OCI-M2 (cell line): ENCODE measurements around the gene INTS7.

Experiments used
- DNase-seq: peaks from one replicate; lab custom pipeline; 2025; ENCODE audit not compliant: unreplicated experiment; lab: John Stamatoyannopoulos, UW

INTS7 gene, protein sequence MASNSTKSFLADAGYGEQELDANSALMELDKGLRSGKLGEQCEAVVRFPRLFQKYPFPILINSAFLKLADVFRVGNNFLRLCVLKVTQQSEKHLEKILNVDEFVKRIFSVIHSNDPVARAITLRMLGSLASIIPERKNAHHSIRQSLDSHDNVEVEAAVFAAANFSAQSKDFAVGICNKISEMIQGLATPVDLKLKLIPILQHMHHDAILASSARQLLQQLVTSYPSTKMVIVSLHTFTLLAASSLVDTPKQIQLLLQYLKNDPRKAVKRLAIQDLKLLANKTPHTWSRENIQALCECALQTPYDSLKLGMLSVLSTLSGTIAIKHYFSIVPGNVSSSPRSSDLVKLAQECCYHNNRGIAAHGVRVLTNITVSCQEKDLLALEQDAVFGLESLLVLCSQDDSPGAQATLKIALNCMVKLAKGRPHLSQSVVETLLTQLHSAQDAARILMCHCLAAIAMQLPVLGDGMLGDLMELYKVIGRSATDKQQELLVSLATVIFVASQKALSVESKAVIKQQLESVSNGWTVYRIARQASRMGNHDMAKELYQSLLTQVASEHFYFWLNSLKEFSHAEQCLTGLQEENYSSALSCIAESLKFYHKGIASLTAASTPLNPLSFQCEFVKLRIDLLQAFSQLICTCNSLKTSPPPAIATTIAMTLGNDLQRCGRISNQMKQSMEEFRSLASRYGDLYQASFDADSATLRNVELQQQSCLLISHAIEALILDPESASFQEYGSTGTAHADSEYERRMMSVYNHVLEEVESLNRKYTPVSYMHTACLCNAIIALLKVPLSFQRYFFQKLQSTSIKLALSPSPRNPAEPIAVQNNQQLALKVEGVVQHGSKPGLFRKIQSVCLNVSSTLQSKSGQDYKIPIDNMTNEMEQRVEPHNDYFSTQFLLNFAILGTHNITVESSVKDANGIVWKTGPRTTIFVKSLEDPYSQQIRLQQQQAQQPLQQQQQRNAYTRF

DNA sequence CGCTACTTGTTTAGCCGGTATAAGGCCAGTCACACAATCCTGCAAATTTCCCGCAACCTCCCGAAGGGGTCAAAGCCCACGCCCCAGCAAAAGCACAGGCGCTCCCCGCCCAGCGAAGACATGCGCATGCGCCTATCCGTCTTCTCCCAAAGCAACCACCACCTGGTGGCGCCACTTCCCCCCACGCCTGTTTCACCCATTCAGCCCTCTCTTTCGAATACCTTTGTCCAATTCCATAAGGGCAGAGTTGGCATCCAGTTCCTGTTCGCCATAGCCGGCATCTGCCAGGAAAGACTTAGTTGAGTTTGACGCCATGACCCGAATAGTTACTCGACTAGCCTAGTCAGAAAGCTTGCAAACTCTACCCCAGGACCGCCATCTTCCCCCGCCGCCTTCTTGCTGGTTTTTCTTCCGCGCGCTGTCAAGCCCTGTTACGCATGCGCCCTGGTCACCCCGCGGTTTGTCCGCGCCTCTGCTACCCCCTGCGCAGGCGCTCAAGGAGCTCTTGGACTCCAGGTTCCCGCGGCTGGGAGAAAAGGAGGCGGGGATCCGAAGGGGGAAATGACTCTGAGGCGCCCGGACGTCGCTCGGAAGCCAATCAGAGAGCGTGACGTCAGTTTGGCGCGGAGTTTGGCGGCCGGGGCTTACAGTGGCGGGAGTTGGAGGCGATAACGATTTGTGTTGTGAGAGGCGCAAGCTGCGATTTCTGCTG lies at the start of gene INTS7, which contains the start of gene DTL:
TSS of gene INTS7 (minus strand) at position 435 of the 712 bp plus-strand sequence. CDS start at position 315, 120 bp downstream.
TSS of gene DTL (plus strand) at position 626 of the 712 bp plus-strand sequence. CDS start 143 bp downstream, outside the sequence.
- DNase-seq = peak; percentile 87

DNA sequence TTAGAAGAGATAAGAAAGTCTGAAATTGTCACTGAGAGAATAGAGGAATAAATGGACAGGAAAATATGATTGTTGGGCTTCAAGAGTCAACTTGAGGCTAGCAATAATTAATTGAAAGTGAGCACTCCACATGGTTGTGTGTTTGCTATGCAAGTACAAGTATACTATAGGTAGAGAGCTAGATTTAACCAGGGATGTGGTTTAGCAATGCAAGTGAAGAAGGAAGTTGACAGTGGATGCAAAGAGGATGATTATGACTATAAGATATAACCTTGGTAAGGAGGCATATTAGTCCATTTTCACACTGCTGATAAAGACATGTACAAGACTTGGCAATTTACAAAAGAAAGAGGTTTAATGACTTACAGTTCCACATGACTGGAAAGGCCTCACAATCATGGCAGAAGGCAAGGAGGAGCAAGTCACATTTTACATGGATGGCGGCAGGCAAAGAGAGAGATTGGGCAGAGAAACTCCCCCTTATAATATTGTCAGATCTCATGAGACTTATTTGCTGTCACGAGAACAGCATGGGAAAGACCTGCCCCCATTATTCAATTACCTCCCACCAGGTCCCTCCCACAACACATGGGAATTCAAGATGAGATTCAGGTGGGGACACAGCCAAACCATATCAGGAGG lies 47.5 kb upstream of the INTS7 start:
- DNase-seq = no peak

DNA sequence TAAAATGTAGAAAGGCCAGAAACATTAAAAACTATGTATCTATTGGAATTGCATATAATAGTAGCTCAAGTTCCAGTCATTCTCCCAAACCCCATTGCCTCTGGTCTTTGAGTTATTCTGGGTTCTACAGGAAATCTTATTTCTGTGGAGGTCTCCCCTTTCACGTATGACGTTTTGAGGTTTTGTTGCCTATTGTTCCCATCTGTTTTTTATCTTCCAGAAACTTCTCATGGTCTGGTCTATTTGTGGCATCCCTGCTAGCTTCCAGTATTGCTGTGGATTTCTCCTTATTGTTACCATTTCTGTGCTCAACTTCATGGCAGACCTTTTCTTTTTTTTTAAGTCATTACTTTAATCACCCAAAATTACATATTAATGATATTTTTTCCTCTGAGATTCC lies 43.5 kb upstream of the INTS7 start:
- DNase-seq = no peak

DNA sequence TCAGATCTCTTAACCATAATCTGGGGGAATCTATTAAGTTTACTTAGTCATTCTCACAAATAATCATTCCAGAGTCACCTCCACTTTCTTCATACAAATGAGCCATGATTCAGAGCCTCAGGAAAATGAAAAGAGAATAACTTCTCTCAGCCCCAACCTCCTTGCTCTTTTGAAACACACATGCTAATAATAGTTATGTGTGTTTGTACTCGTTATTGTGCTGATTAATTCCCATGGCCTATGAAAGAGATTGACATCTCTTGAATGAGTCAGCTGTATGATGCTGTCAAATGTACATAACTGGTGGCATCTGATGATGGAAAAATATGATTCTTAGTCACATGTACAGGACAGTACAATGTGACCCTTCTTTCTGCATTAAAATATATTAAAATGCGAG lies 41.7 kb upstream of the INTS7 start:
- no peak for DNase-seq

DNA sequence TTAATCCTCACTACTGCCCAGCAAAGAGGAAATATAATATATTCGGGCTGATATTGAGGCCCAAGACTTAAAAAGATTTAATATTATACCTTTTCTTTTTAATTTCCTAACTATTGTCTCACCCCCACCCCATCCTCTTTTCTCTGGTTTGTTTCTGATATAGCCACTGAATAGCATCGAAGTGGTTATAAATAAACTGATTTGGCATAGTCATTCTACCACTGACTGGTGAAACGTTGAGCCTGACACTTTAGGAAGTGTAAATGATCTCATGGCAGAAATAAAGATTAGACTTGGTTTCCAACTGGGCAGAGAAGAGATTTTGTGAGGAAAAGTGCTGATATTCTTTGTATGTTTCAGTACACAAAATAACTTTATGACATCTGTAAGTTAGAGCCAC lies 39.5 kb upstream of the INTS7 start:
- no peak for DNase-seq

DNA sequence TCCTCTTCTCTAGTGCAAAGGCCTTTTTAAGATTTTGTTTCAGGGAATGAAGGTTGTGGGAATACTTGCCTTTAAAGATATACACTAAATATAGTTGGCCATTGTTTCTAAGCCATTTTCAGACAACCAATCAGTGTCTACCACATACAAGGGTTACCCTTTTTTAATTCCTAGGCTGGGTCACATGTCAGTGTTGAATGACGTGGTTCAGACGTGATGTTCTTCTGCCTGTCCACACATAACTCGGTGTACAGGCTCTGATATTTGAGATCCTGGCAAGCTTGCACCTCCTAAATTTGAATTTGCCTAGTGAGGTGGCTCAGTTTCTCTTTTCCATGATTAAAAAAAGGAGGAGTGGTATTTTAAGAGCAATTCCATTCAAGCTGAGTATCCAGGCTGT lies 39.0 kb upstream of the INTS7 start:
- DNase-seq = no peak

DNA sequence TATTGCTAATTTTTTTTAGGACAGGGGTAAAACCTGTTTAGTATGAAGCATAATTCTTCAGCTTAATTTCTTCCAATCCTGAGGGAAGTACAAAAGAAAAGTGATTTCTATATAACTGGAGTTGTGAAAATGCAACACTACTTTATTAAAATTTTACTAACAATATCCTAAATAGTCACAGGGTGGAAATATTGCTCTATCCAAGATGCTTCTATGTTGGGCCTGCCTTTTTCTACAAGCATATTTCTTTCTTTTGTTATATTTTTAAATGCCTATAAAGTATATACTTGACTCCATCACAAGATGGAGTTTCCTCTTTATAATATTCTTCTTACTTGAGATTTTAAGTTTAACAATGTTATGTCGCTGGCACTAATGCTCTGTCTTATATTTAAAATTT lies 38.1 kb upstream of the INTS7 start:
- no peak for DNase-seq

DNA sequence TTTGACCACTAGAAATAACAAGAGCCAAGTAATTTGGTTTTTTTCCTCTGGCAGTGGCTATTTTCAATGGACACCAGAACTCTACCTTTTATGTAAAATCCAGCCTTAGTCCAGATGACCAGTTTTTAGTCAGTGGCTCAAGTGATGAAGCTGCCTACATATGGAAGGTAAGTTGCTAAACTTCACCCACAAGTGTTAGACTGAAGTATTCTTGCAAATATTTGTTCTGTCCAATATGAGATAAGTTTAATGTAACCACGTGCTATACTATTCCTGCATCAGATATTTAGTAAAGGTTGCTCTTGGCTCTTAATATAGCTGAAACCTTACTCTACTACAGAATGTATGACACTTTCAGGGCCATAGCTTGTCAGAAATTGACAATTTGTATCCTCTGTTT lies 36.7 kb upstream of the INTS7 start:
- no peak for DNase-seq

DNA sequence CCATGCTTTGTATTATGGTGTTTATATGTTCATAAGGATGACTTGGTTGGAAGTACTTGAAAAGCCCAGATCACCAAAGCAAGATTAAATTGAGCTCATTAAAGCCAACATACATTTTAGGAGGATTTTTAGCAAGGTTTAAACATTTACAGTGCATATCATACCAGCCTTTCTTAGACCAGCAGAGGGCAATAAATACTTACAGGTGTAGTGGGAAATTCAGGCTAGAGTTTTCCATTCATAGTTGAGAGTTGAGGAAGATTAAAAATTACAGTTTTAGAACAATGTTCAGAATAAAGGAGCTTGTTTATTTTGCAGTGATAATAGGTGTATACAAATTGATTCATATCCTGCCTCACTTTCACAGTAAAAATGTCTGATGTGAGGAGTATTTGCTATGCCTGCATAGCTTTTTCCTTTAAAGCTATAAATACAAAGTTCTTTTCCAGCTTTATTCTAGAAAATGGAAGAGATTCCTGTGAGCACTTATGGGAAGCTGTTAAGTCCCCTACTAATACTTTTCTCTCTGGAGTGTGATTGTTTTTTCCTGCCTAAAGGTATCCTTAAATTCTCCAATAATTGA lies 35.5 kb upstream of the INTS7 start:
- no peak for DNase-seq

DNA sequence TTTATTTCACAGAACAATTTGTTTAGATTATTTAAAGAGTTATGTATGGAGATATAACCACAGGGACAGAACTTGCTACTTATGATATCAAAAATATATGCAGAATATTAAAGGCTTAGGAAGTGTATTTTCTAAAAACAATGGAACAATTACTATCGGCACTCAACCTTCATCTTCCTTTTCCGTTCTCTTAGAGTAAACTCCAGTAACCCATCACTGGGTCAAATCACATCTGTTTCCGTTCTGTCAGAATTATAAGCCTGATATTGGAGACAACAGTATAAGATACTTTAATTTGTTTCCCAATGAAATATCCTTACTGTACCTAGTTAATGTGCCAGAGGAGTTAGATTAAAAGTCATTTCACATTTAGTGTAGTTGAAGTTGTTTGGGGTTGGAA lies 32.4 kb upstream of the INTS7 start:
- DNase-seq = no peak

DNA sequence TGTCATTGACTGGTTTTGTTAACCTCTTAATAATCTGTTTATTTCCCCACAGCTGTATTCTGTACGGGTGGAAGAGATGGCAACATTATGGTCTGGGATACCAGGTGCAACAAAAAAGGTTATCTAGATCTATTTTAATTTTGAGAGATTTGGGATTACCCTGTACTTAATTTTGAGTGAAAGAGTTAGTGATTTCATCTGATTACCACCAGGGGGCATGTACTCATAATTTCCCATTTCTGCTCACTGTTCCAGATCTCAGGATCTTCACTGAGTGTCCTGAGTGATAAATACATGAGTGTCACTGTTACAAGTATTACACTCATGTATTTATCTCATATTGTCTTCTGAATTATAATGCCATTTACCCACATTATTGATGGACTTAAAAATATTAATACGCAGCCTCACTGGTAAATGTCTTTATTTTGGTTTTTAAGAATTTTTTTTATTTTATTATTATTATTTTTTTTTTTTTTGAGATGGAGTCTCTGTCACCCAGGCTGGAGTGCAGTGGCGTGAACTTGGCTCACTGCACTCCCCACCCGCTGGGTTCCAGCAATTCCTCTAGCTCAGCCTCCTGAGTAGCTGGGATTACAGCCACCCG lies 27.6 kb upstream of the INTS7 start:
- no peak for DNase-seq

DNA sequence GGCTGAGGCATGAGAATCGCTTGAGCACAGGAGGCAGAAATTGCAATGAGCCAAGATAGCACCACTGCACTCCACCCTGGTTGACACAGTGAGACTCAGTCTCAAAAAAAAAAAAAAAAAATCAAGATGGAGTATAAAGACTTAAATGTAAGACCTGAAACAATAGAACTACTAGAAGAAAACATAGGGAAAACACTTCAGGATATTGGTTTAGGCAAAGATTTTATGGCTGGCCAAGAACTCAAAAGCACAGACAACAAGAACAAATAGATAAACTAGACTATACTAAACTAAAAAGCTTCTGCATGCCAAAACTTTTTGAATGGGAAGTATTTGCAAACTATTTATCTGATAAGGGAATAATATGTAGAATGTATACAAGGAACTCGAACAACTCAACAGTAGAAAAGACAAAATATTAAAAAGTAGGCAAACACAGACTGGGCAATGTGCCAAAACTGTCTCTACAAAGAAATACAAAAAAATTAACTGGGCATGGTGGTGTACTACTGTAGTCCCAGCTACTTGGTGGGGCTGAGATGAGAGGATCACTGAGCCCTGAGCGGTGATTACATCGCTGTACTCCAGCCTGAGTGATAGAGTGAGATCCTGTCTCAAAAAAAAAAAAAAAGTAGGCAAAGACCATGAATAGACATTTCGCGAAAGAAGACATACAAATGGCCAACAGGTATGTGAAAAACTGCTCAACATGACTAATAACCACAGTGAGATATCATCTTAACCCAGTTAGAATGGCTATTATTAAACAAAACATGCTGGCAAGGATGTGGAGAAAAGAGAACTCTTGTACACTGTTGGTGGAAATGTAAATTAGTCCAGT lies 25.5 kb upstream of the INTS7 start:
- no peak for DNase-seq

DNA sequence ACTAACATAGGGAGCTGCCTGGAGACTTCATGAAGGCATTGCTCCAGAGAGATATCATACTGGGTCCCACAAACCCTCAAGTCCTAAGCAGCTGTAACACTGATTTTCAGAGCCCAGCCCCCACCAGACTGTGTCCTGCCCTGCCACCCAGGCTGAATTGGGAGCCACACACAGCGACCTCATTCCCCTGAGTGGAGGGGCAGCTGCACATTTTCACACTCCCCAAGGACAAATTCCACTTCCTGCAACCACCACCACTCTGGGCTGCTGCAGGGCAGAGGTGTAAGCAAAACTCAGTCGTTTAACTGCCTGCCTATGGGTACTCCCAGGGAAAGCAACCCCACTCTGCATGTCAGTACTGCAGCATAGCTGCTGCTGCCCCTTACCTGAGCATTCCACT lies 20.0 kb upstream of the INTS7 start:
- DNase-seq = no peak

DNA sequence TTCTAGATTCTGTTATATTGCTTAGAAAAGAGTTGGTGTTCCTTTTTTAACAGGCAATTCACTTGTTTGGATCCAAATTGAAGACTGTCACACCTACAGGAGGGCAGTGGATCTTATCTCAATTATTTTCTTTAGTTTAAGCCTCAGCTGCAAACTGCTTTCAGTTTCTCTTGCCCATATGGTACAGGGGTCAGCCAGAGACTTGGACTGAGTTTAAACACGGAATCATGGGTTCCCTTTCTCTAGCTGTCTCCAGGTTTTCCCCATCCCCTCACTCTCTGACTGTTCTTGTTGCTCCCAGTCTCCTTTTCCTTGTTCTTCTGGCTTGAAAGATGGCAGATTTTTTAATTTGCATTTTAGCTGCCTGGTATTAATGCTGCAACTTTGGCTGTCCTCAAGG lies 18.6 kb upstream of the INTS7 start:
- DNase-seq = no peak

DNA sequence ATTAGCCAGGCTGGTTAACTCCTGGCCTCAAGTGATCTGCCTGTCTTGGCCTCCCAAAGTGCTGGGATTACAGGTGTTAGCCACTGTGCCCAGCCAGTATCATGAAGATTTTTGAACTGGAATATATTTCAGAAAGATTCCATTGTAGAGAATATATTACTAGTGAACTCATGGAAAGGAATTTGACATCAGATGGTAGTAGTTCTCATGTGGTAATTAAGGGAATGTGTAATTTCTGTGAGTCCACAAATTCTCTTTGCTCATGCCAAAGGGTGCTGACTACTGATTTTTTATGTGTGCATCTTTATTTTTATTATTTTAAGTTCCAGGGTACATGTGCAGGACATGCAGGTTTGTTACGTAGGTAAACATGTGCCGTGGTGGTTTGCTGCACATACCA lies 10.6 kb upstream of the INTS7 start:
- DNase-seq = no peak

DNA sequence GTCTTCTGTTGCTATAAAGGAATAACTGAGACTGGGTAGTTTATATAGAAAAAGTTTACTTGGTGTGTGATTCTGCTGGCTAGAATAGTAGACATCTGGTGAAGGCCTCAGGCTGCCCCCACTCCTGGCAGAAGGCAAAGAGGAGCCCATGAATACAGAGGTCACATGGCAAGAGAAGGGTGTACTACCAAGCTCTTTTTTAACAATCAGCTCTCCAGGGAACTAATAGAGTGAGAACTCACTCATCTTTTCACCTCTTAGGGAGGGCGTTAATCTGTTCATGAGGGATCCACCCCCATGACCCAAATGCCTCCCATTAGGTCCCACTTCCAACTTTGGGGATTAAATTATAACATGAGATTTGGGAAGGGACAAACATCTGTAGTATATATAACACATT lies 9.5 kb upstream of the INTS7 start:
- DNase-seq = no peak

DNA sequence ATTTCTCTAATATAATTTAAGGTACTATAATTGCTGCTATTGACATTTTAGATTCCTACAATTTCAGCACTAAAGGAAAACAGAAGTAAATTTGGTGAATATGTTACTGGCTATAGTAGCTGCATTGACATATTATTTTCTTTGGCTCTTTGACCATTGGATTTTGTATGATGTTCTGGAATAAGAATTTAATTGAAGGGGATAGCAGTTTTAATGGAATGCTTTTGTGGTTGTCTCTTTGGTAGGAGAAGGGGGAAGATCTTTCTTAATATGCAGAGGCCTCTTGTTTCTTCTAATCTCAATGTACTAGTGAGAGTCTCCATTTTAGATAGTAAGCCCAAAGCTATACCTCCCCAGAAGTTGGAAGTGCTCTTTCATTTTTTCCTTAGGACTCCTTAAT lies 7.1 kb upstream of the INTS7 start:
- no peak for DNase-seq

DNA sequence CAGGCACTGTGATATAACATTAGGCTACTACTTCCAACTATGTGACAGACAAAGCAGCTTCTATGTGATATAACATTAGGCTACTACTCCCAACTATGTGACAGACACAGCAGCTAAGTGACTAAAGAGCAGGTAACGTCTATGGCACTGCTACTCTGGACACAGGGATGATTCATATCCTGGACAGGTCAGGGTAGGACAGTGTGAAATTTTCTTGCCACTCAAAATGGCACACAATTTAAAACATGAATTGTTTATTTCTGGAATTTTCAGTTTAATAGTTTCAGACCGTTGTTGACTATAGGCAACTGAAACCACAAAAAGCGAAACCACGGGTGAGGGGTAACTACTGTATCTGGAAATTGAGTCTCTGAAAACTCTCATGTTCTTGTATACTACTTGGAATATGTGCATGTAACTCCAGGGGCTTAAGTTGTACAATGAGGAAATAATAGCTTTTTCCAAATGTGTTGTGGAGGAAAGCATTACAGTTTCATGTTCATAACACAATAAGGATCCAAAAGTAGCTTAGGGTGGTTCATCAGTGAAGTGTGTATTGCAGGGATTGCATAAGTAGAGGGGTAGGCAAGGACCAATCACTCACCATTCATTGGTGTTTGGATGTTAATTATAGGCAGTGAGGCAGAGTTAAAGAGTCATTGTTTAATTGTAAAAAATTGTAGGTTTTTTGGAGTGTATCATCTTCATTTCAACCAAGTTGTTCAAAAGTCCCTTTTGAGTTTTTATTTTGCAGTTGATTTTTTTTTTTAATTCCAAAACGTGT lies 5.5 kb upstream of the INTS7 start:
- no peak for DNase-seq
